ENCODE results near the gene BMF. TPM values are rescaled to one million over a fixed set of nuclear protein-coding genes. Genes with fewer than 3 reads are reported as not detected.
"Not testable (repeated sequence)": the region's sequence is repeated elsewhere in the genome, so short reads cannot be mapped to it uniquely, and the experiment has no call there.

The BMF gene
- 18.0 and 23.0 TPM in 2 replicates for total RNA-seq
- long read RNA-seq, partial matches to known transcripts = 0 of 1 reads
- long read RNA-seq, other reads (novel, unspliced or antisense) = 1 of 1 reads

- peak; percentile 98 for DNase-seq (ENCODE audit: low read depth, low spot score)
- TF ChIP-seq CTCF (conservative IDR thresholded peaks at IDR 0.05) = peak; percentile 53
- H3K27me3 Mint-ChIP-seq (ENCODE audit: low read depth) = peaks cover 2% of the 10 kb centered on the region
- H3K4me3 Mint-ChIP-seq = peak within 1 kb of the TSS; percentile 95
- H3K36me3 Mint-ChIP-seq (ENCODE audit: low read depth) = no peaks in the 10 kb centered on the region
- peaks cover 74% of the 10 kb centered on the region for H3K4me1 Mint-ChIP-seq
- peak within 1 kb of the TSS; percentile 88 for H3K27ac Mint-ChIP-seq (ENCODE audit: unreplicated experiment)
- no peaks in the 10 kb centered on the region for H3K9me3 Mint-ChIP-seq
Observed at GRCh38 chr15:40108855-40109735, at the start of gene BMF. Gene BMF (minus strand): TSS chr15:40108879. CDS start chr15:40106086, 2,793 bp downstream.

- DNase-seq (ENCODE audit: low read depth, low spot score) = no peak
- no peak for TF ChIP-seq CTCF (conservative IDR thresholded peaks at IDR 0.05)
Observed at GRCh38 chr15:40157778-40158447, 49.2 kb upstream of the BMF start.

GRCh38 chr15:40155270-40155910 is 46.7 kb upstream of the BMF start:
- H3K4me1 Mint-ChIP-seq = peaks cover 5% of the 10 kb centered on the region
- H3K27ac Mint-ChIP-seq (ENCODE audit: unreplicated experiment) = no peak overlapping the region
- H3K4me3 Mint-ChIP-seq = no peak overlapping the region
- no peak for TF ChIP-seq CTCF (conservative IDR thresholded peaks at IDR 0.05)
- no peaks in the 10 kb centered on the region for H3K36me3 Mint-ChIP-seq (ENCODE audit: low read depth)
- no peaks in the 10 kb centered on the region for H3K9me3 Mint-ChIP-seq
- no peaks in the 10 kb centered on the region for H3K27me3 Mint-ChIP-seq (ENCODE audit: low read depth)
- no peak for DNase-seq (ENCODE audit: low read depth, low spot score)

More at GRCh38 chr15:40157778-40158447, 49.2 kb upstream of the BMF start:
- Mint-ChIP-seq H3K27ac (ENCODE audit: unreplicated experiment) (peak overlapping the region; percentile 39), H3K4me1 (peaks cover 5% of the 10 kb centered on the region), H3K9me3 (no peaks in the 10 kb centered on the region), H3K36me3 (ENCODE audit: low read depth) (no peaks in the 10 kb centered on the region), H3K4me3 (no peak overlapping the region), H3K27me3 (ENCODE audit: low read depth) (no peaks in the 10 kb centered on the region)

- not testable (repeated sequence) for H3K4me3 Mint-ChIP-seq; H3K27ac Mint-ChIP-seq (ENCODE audit: unreplicated experiment); H3K36me3 Mint-ChIP-seq (ENCODE audit: low read depth); H3K27me3 Mint-ChIP-seq (ENCODE audit: low read depth); H3K4me1 Mint-ChIP-seq; DNase-seq (ENCODE audit: low read depth, low spot score); H3K9me3 Mint-ChIP-seq
Observed at GRCh38 chr15:40154821-40155220, 46.1 kb upstream of the BMF start.

GRCh38 chr15:40151991-40152390 is 43.3 kb upstream of the BMF start:
- Mint-ChIP-seq H3K27me3 (ENCODE audit: low read depth) (no peaks in the 10 kb centered on the region), H3K36me3 (ENCODE audit: low read depth) (no peaks in the 10 kb centered on the region), H3K27ac (ENCODE audit: unreplicated experiment) (no peak overlapping the region), H3K9me3 (no peaks in the 10 kb centered on the region), H3K4me3 (no peak overlapping the region), H3K4me1 (no peaks in the 10 kb centered on the region)
- no peak for TF ChIP-seq CTCF (conservative IDR thresholded peaks at IDR 0.05)
- DNase-seq (ENCODE audit: low read depth, low spot score) = no peak

Data from neural crest cell (in vitro differentiated cells).